Endothelial cell of umbilical vein (primary cell): ENCODE measurements around the gene PTPN9. TPM values are rescaled to one million over a fixed set of nuclear protein-coding genes. Genes with fewer than 3 reads are reported as not detected.

Source experiments
- BruUV-seq: library from RNA; stranded (reverse); fragments of 400-500 nt; replicated peaks from 2 replicates; lab custom pipeline; 2021; lab: Mats Ljungman, UMichigan
- CTCF ChIA-PET: fragments of 300-600, 350-600 bp; sonication (Branson Sonifier 250); formaldehyde crosslinking; loops from one replicate; lab custom pipeline; 2021; ENCODE audit warnings: antibody characterized with exemption, inconsistent platforms; lab: Charles Lee
- POLR2A ChIA-PET: fragments of 300-600, 350-600 bp; sonication (Branson Sonifier 250); formaldehyde crosslinking; loops from one replicate; lab custom pipeline; 2021; ENCODE audit warnings: antibody characterized with exemption, inconsistent platforms; lab: Charles Lee
- DNase-seq: peaks from one replicate; pipeline ENCODE4 v3.0.0-alpha.2; 2011; ENCODE audit warnings: low read depth, low spot score
- FAIRE-seq: peaks from 2 replicates; lab custom pipeline; 2011; peaks lifted over from hg19 to GRCh38; lab: Jason Lieb, UNC
- H2AFZ ChIP-seq: 2 replicates; pipeline ENCODE4 v1.6.0; 2012; ENCODE audit warnings: low read depth, low read length, control low read depth, inconsistent platforms
- H3K27ac ChIP-seq: 2 replicates; pipeline ENCODE4 v1.5.1; 2011; ENCODE audit warnings: low read depth, mild to moderate bottlenecking, control low read depth, low read length, moderate library complexity; ENCODE audit not compliant: insufficient read depth
- H3K27me3 ChIP-seq, 2 experiments: 2 replicates each; pipeline versions ENCODE4 v1.6.0 to v1.6.1; 2011; ENCODE audit warnings: low read length in 2 of 2, mixed read lengths in 1 of 2; ENCODE audit not compliant: control insufficient read depth in 2 of 2, insufficient read depth in 2 of 2
- H3K36me3 ChIP-seq, 2 experiments: 2 replicates in 1 of 2; 3 replicates in 1 of 2; pipeline ENCODE4 v1.5.1; 2011; ENCODE audit warnings: low read length in 2 of 2, mild to moderate bottlenecking in 1 of 2, moderate library complexity in 1 of 2; ENCODE audit not compliant: control insufficient read depth in 2 of 2, insufficient read depth in 2 of 2; ENCODE audit errors: extremely low read depth in 1 of 2
- H3K4me1 ChIP-seq: 3 replicates; pipeline ENCODE4 v1.5.1; 2011; ENCODE audit warnings: mild to moderate bottlenecking, low read length; ENCODE audit not compliant: control insufficient read depth, insufficient read depth; ENCODE audit errors: extremely low read depth
- H3K4me2 ChIP-seq: 2 replicates; pipeline ENCODE4 v1.6.1; 2011; ENCODE audit warnings: low read length, control low read depth, mixed read lengths; ENCODE audit not compliant: insufficient read depth
- H3K4me3 ChIP-seq, 3 experiments: fragments of 200-600 bp in 1 of 3; sonication (generic), shearing (Covaris generic) in 1 of 3; replicated peaks in 1 of 3; 2 replicates each; pipeline ENCODE4 v1.5.1; 2011 to 2016; ENCODE audit warnings: control low read depth in 3 of 3, low read length in 3 of 3, mild to moderate bottlenecking in 2 of 3, inconsistent platforms in 1 of 3, low read depth in 1 of 3, moderate library complexity in 1 of 3; ENCODE audit not compliant: insufficient read depth in 1 of 3
- H3K79me2 ChIP-seq: 2 replicates; pipeline ENCODE4 v1.6.0; 2012; ENCODE audit warnings: low read length, inconsistent platforms; ENCODE audit not compliant: control insufficient read depth, insufficient read depth
- H3K9ac ChIP-seq: replicated peaks from 2 replicates; pipeline ENCODE3; 2011; ENCODE audit warnings: low read length, control low read depth; ENCODE audit not compliant: insufficient read depth; ENCODE audit errors: extremely low read depth
- H3K9me1 ChIP-seq: replicated peaks from 3 replicates; pipeline ENCODE4 v1.6.0; 2011; ENCODE audit warnings: mild to moderate bottlenecking, low read length; ENCODE audit not compliant: control insufficient read depth, insufficient read depth; ENCODE audit errors: extremely low read depth
- H3K9me3 ChIP-seq: replicated peaks from 2 replicates; pipeline ENCODE4 v1.5.1; 2012; ENCODE audit warnings: low read length, inconsistent platforms; ENCODE audit not compliant: control insufficient read depth, insufficient read depth
- H4K20me1 ChIP-seq: replicated peaks from 2 replicates; pipeline ENCODE3; 2011; ENCODE audit warnings: mild to moderate bottlenecking, low read length; ENCODE audit not compliant: control insufficient read depth, insufficient read depth; ENCODE audit errors: extremely low read depth
- CTCF ChIP-seq, 2 donors: IDR thresholded peaks; 1 replicate in 1 of 2; 2 replicates in 1 of 2; pipeline ENCODE4 v1.5.1; 2011; ENCODE audit warnings: low read length in 2 of 2, mild to moderate bottlenecking in 2 of 2, moderate library complexity in 2 of 2, control low read depth in 1 of 2, inconsistent platforms in 1 of 2, low read depth in 1 of 2; ENCODE audit not compliant: insufficient read depth in 1 of 2; ENCODE audit errors: extremely low read depth in 1 of 2
- EZH2 ChIP-seq: IDR thresholded peaks from 2 replicates; pipeline ENCODE4 v1.6.1; 2012; ENCODE audit warnings: borderline replicate concordance, low read depth, mild to moderate bottlenecking, moderate library complexity, low read length, inconsistent platforms; ENCODE audit not compliant: severe bottlenecking
- FOS ChIP-seq: IDR thresholded peaks from 2 replicates; pipeline ENCODE4 v1.6.1; 2011; ENCODE audit warnings: mild to moderate bottlenecking, low read length, moderate library complexity, borderline replicate concordance; ENCODE audit not compliant: insufficient read depth
- GATA2 ChIP-seq: IDR thresholded peaks from 2 replicates; pipeline ENCODE4 v1.7.0; 2011; ENCODE audit warnings: low read depth, mild to moderate bottlenecking, moderate library complexity, mixed read lengths, low read length; ENCODE audit not compliant: insufficient read length, insufficient read depth
- JUN ChIP-seq: IDR thresholded peaks from 2 replicates; pipeline ENCODE4 v1.6.1; 2011; ENCODE audit warnings: borderline replicate concordance, low read depth; ENCODE audit not compliant: insufficient read length, insufficient read depth
- MYC ChIP-seq: IDR thresholded peaks from one replicate; pipeline ENCODE4 v1.6.1; 2011; ENCODE audit warnings: mild to moderate bottlenecking, low read depth, low read length
- POLR2A ChIP-seq: IDR thresholded peaks from 2 replicates; pipeline ENCODE4 v1.6.1; 2012; ENCODE audit warnings: low read depth, mild to moderate bottlenecking, control low read depth, low read length
- POLR2AphosphoS5 ChIP-seq: IDR thresholded peaks from 2 replicates; pipeline ENCODE4 v1.6.1; 2012; ENCODE audit warnings: low read depth, mild to moderate bottlenecking, control low read depth, low read length, moderate library complexity; ENCODE audit not compliant: insufficient read depth
- dilution Hi-C: fragments of 300-500 bp; cut with MboI; formaldehyde crosslinking; loops from one replicate; pipeline ENCODE4 v1.15.0; 2019; ENCODE audit warnings: low sequenced_read_pairs; ENCODE audit not compliant: extremely low pct_ligation_motif_present
- intact Hi-C: fragments of 100-400 bp; cut with micrococcal nuclease; formaldehyde crosslinking; loops from one replicate; pipeline ENCODE4 v1.10.0; 2022
- polyA plus RNA-seq, 4 experiments: library from polyadenylated mRNA; depleted of rRNA in 3 of 4; stranded (reverse) in 3 of 4; unstranded in 1 of 4; fragments of >200 nt; gene quantifications; 2 replicates each; pipeline versions ENCODE4 v1.2.1 to v1.2.3, GENCODE V29; 2011 to 2012; ENCODE audit warnings: missing spikeins in 1 of 4
- total RNA-seq: library from RNA; stranded (reverse); gene quantifications from 2 replicates; pipeline ENCODE4 v1.2.3, GENCODE V29; 2021
- TF ChIP-seq, protein P1 (sequence below): IDR thresholded peaks from 2 replicates; pipeline ENCODE4 v1.6.1; 2011; ENCODE audit not compliant: insufficient read depth, insufficient read length

PTPN9 gene
- total and polyA plus RNA-seq, 2 donors (not counting 3 experiments of a cell fraction or from before 2014, with no cell fraction given), result 31.4 to 37.2 TPM

- BruUV-seq, result no TSS peak
- H3K79me2 ChIP-seq, result peaks cover 33% of the 10 kb centered on the region
- no peak overlapping the region for H3K4me2 ChIP-seq
These were observed 147.8 kb downstream of the PTPN9 start for GRCh38 chr15:75431270-75431669.

More at GRCh38 chr15:75431270-75431669, 147.8 kb downstream of the PTPN9 start:
- peaks cover 0 to 6% of the 10 kb centered on the region in 2 experiments for H3K36me3 ChIP-seq
- no peaks in the 10 kb centered on the region for H3K9me3 ChIP-seq
- CTCF ChIA-PET, result interaction anchor here (0.6 to 1.2 kb wide), 2 partner anchors 10 to 287 kb away, joined by 3 read pairs; no protein-coding TSS in a partner anchor
- no peaks in the 10 kb centered on the region for H3K4me1 ChIP-seq
- no peak overlapping the region for H3K4me3 ChIP-seq
- H3K27me3 ChIP-seq, result no peaks in the 10 kb centered on the region
- no peaks in the 10 kb centered on the region for H4K20me1 ChIP-seq
- H2AFZ ChIP-seq, result no peak overlapping the region
- POLR2A ChIA-PET, result interaction anchor here (0.7 kb wide), 1 partner anchor 101 kb away, joined by 5 read pairs; no protein-coding TSS in a partner anchor
- no peak for TF ChIP-seq JUN
- TF ChIP-seq POLR2A, result no peak
- TF ChIP-seq GATA2, result no peak
- TF ChIP-seq, protein P1, sequence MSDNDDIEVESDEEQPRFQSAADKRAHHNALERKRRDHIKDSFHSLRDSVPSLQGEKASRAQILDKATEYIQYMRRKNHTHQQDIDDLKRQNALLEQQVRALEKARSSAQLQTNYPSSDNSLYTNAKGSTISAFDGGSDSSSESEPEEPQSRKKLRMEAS, result no peak
- no peak for TF ChIP-seq MYC
- no peak for TF ChIP-seq FOS
- TF ChIP-seq CTCF (IDR thresholded peaks at IDR 0.05; ENCODE audit: extremely low read depth in 1 of 2, insufficient read depth in 1 of 2, low read depth in 1 of 2, low read length in 2 of 2), result no peak
- TF ChIP-seq EZH2, result no peak
- TF ChIP-seq POLR2AphosphoS5, result no peak
- no peak overlapping the region for H3K9ac ChIP-seq
- H3K27ac ChIP-seq, result no peak overlapping the region
- intact Hi-C loops (no loop called here), dilution Hi-C loops (no loop called here)
- FAIRE-seq, result no peak
- DNase-seq, result no peak
- H3K9me1 ChIP-seq, result no peaks in the 10 kb centered on the region
